ENCODE data around the gene CTF1.
A peak's percentile ranks its signal among the peaks of the same experiment; 100 is the strongest.
"Not testable (repeated sequence)": the region's sequence is repeated elsewhere in the genome, so short reads cannot be mapped to it uniquely, and the experiment has no call there.

CTF1 gene

DNA sequence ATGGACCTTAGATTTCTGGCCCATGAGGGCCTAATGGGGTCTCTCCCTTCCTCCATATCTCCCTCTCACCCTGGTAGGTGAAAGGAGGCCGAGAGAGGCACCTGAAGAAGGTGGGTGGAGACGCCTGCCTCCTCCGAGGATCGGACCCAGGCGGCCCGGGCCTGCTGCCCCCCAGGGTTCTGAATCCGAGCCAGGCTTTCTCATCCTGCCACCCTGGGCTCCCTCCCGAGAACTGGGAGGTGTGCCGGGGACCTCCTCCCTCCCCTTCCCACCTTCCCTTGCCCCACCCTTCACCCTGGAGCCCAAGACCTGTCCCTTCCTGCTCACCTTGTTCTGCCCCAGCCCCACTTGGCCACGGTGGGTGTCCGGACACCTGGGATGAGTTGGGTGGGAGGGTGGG, 32.0 kb downstream of the CTF1 start:
- TF ChIP-seq CTCF (conservative IDR thresholded peaks at IDR 0.05; ENCODE audit: low read length): no peak
- no peak overlapping the region for H3K4me3 ChIP-seq (ENCODE audit: low read length)
- no peak for DNase-seq (ENCODE audit: low read depth)

GRCh38 chr16:30929167-30929566, 32.8 kb downstream of the CTF1 start:
- no peak for DNase-seq (ENCODE audit: low read depth)
- no peak overlapping the region for H3K4me3 ChIP-seq (ENCODE audit: low read length)
- no peak for TF ChIP-seq CTCF (conservative IDR thresholded peaks at IDR 0.05; ENCODE audit: low read length)

GRCh38 chr16:30930160-30930571, 33.8 kb downstream of the CTF1 start:
- H3K4me3 ChIP-seq (ENCODE audit: low read length): no peak overlapping the region
- DNase-seq (ENCODE audit: low read depth): no peak
- TF ChIP-seq CTCF (conservative IDR thresholded peaks at IDR 0.05; ENCODE audit: low read length): no peak

DNA sequence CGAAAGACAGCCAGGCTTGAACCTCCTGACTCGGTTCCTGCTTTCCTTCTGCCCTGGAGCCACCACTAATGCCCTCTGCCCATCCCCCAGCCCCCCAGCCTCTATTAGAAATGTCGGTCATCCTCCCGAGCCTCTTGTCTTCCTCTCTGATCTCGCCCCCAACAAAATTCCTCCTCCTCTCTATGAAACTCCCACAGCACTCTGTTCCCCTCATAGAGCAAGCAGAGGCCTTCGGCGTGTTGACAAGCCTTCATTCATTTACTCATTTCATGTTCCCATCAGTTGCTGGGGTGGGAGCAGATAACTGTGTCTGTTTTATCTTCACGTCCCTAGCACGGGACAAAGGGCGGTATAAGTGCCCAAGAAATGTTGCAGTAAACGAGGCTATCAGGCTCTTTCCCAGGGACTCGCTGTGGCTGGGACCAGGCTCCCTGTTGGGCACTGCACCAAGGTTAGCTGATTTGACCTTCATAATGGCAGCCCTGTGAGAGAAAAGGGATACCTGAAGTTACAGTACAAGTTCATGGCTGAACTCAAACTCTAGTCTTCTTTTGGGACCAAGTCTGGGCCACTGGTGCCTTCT, 34.7 kb downstream of the CTF1 start:
- no peak for TF ChIP-seq CTCF (conservative IDR thresholded peaks at IDR 0.05; ENCODE audit: low read length)
- no peak overlapping the region for H3K4me3 ChIP-seq (ENCODE audit: low read length)
- DNase-seq (ENCODE audit: low read depth): no peak

GRCh38 chr16:30934827-30935557, 38.6 kb downstream of the CTF1 start:
- H3K4me3 ChIP-seq (ENCODE audit: low read length): no peak overlapping the region
- peak; percentile 41 for DNase-seq (ENCODE audit: low read depth)
- peak; percentile 60 for TF ChIP-seq CTCF (conservative IDR thresholded peaks at IDR 0.05; ENCODE audit: low read length)

DNA sequence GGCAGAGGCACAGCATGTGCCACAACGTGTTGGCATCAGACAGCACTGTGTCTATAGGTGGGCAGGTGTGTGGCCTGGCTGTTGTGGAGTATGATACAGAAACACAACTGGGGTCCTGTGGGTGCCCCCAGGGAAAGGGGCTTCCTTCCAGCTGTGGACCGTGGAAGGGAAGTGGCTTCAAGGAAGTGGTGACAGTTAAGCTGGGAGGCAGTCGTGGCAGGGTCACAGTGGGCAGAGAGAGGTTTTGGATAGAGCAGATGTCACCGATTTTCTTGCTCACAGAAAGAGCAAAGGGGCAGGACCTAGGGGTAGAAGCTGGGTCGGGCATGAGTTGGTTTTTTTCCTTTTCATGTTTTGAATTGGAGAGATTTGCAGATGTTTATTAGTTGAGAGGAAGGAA, 41.3 kb downstream of the CTF1 start:
- DNase-seq (ENCODE audit: low read depth): no peak
- H3K4me3 ChIP-seq (ENCODE audit: low read length): no peak overlapping the region
- TF ChIP-seq CTCF (conservative IDR thresholded peaks at IDR 0.05; ENCODE audit: low read length): no peak

DNA sequence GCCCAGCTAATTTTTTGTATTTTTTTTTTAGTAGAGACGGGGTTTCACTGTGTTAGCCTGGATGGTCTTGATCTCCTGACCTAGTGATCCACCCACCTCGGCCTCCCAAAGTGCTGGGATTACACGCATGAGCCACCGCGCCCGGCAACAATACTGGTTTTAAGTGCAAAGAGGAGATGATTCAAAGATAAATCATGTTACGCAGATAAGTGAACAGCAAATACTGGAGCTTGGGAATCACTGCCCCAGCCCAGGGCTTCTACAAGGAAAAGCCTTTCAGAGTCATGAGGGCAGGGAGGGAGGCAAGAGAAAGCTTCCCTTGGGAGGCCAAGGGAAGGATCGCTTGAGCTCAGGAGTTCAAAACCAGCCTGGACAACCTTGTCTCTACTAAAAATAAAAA, 43.2 kb downstream of the CTF1 start:
- DNase-seq (ENCODE audit: low read depth); H3K4me3 ChIP-seq (ENCODE audit: low read length): not testable (repeated sequence)
